Fibroblast of skin of scalp (primary cell): ENCODE results near the gene ACSF3.

ENCODE experiments used
- DNase-seq: peaks from one replicate; pipeline ENCODE4 v3.0.0-alpha.2; 2013

The ACSF3 gene

DNA sequence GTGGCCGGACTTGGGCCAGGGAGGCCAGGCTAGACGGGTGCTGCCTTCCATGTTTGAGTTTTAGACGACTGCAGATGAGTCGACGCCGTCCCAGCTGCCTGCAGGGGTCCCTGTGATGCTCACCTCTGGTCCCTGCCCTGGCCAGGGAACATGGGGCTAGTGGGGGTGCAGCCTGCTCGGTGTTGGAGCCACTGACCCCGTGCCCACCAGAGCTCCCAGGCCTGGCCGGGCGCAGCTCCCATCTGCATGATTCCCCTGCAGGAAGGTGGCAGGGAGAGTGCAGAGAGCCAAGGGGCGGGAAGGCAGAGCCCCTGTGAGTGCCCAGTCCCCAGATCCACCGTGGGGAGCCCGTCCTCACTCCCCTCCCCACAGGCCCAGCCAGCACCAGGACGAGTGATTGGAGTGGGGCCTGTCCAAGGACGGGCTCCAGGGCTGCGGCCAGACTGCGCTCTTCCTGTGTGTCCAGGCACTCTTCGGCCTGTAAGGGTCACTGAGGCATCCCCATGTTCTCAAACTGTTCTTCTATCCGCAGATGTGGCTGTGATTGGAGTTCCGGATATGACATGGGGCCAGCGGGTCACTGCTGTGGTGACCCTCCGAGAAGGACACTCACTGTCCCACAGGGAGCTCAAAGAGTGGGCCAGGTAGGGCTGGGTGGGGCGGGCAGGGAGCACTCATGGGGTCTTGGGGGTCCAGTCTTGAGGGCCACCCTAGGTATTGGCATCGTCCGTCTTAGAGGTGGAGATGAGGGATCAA is 51.9 kb downstream of the ACSF3 start:
- DNase-seq, result no peak

DNA sequence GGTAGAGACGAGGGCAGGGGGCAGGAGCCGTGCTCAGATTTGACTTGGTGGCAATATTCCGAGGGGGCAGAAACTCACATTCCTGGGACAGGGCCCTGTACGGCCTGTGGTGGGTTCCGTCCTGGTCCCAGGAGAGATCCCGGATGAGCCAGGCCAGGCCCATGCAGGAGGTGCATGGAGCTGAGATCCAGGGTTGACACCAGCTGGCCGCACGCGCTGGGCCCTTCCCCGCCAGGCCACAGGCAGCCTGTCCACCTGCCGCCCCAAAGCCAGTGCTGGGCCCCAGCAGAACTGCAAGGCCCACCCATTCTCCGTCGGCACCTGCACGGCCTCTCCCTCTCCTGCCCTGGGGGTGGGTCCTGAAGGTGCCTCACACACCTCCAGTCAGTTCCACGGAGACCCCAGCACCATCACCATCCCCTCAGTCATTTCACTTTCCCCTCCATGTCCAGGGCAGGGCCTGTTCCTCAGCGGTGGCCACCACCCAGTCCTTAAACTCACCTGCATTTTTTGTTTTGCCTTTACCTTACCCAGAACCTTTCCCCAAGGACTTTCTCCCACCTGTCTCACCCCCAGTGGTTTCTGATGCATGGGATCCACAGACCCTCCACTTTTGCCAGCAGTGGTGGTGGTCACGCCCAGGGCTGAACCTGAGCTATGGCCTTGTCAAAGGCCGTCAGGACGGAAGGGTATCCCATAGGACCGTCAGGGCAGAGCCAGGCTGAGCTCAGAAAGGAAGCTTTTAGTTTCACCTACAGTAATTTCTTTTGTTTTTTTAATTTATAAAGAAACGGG is 52.8 kb downstream of the ACSF3 start:
- no peak for DNase-seq

- DNase-seq, result no peak
Measured at GRCh38 chr16:89147085-89147817, 53.6 kb downstream of the ACSF3 start.

- DNase-seq, result no peak
Measured at GRCh38 chr16:89149386-89149785, 55.7 kb downstream of the ACSF3 start.

GRCh38 chr16:89150090-89150835 is 56.6 kb downstream of the ACSF3 start:
- DNase-seq, result no peak

- no peak for DNase-seq
Measured at GRCh38 chr16:89150981-89151380, 57.3 kb downstream of the ACSF3 start.

GRCh38 chr16:89152831-89153700 is 59.4 kb downstream of the ACSF3 start:
- no peak for DNase-seq

DNA sequence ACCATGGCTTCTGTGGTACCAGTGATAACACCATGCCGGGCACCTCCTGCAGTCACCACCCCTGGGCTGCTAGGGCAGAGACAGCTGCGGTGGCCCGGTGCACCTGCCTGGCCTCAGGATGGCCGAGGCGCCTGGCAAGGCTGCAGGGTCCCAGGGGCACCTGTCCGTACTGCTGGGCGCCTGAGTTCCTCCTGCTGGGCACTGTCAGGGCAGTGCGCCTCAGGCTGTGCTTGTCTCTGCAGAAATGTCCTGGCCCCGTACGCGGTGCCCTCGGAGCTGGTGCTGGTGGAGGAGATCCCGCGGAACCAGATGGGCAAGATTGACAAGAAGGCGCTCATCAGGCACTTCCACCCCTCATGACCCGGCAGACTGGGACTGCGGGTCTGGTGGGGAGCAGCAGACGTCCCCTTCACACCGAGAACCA is 60.2 kb downstream of the ACSF3 start:
- no peak for DNase-seq

DNA sequence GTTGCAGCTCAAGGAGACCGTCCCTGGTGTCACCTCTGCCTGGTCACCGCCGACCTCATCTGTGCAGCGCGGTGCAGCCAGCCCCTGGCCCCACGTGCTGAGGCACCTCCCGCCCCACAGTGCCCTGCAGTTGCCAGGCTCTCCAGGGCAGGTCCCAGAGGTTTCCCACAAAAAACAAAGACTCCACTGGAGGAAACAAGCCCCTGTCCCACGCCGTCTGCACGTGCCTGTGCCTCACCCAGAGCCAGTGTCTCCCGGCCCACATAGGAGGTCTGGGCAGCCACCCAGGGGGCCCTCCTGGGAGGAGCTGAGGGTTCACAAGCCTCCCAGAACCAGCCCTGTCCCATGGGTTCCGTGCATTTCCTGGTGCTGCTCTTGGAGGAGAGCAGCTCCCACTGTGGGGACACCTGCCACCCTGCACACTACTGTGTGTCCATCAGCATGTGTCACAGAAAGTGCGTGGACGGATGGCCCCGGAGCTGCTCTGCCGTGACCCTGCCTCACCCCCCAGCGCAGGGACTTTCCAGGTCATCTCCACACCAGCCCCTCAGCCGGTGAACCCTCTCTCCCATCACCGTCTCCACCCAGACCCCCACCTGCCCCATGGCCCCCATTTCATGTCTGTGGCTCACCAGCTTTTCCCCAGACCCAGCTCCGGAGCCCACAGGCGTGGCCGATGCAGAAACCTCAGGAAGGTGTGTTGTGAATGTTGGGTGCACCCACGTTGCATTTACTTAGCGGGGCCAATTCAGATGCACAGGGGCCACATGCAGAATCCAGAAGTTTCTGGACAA is 60.9 kb downstream of the ACSF3 start:
- DNase-seq, result no peak

DNA sequence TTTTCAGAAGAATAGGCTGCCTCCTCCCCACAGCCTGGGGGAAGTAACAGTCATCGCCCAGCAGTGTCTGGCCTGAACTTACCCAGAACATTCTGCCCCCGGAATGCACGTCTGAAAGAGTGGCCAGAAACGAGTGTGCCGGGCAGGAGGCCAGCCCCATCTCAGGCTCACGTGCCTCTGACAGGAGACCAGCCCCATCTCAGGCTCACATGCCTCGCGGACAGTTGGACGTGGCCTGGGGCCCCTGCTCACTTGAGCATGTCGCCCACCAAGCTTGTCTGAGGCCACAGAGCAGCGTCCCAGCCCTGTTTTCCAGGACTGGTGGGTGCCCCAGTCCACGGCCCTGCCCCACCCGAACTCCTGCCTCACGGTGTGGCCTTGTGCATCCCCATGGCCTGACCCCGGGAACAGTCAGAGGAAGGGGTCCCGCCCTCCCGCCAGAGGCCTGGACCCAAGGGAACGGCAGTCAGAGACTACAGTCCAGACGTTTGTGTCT is 61.6 kb downstream of the ACSF3 start:
- peak; percentile 53 for DNase-seq

- DNase-seq, result no peak
Measured at GRCh38 chr16:89155851-89156739, 62.4 kb downstream of the ACSF3 start.

- no peak for DNase-seq
Measured at GRCh38 chr16:89156740-89157645, 63.3 kb downstream of the ACSF3 start.

DNA sequence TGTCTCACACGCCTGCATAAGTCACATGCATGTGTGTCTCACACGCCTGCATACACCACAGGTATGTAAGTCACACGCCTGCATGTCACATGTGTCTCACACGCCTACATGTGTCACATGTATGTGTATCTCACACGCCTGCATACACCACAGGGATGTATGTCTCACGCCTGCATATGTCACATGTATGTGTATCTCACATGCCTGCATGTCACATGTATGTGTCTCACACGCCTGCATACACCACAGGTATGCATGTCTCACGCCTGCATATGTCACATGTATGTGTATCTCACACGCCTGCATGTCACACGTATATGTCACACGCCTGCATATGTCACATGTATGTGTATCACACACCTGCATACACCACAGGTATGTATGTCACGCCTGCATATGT is 64.1 kb downstream of the ACSF3 start:
- DNase-seq, result no peak

DNA sequence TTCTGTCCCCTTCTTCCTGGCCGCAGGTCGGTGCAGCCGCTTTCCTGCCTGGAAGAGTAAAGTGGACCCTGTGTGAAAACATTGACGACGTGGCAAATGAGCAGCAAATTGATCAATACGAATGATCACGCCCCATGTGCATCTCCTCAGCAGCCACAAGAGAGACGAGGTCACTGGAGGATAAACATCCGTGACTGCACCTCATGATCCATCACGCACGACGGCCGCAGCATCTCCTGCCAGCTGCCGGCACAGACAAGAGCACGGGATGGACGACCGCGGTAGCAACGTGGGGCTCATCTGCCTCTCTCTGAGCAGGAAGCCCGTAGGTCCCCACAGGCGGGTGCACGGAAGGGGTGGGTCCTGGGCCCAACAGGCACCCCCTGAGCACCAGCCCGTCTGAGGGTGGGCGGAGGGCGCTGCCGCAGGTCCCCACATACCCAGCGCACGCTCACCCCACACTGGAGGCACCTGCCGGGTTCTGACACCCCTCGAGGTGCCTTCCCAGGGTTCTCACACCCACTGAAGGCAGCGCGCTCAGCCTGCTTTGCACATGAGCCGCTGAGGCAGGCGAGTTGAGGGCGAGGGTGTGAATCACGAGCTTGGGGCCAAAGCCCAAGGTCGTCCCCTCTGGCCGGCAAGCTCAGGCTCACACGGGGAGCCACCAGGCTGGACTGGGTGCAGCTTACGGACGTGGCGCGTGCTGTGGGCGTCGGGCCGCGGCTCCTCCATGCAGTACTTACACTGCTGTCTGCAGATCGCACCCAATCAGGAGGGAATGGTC is 65.6 kb downstream of the ACSF3 start:
- no peak for DNase-seq

DNA sequence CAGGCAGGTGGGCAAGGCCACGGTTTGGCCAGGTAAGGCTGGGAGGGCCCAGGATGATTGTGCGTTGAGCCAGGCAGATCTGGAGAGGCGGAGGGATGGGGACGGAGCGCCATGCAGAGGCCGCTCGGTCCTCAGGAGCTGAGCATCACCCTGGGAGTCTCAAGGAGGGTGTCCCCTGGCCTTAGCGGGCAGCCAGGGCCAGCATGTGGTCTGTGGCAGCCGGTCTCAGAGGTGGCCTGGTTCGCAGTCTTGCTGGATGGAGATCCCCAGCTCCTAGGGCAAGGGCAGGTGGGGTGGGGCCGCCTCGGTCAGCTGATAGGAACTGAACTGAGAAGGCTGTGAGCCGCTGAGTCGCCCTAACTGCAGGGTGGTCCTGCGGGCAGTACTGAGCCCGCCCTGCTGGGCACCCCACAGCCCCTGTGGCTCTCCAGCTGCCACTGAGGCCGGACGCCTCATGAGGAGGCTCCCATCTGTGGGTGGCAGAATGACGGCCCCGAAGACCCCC is 66.2 kb downstream of the ACSF3 start:
- no peak for DNase-seq

GRCh38 chr16:89160977-89161701 is 67.5 kb downstream of the ACSF3 start:
- no peak for DNase-seq
